HEK293 (cell line): Measurements from ENCODE around the gene FEM1A.

Experiments
- CTCF ChIA-PET: fragments of 350-600 bp; formaldehyde crosslinking; extraction: SDS; loops from one replicate; lab custom pipeline; 2021; ENCODE audit warnings: antibody characterized with exemption; lab: Yijun Ruan, JAX
- POLR2A ChIA-PET: fragments of 300-600 bp; formaldehyde crosslinking; extraction: SDS; loops from one replicate; lab custom pipeline; 2020; ENCODE audit warnings: antibody characterized with exemption, inconsistent platforms; lab: Yijun Ruan, JAX
- H3K27ac ChIP-seq: fragments of 200-500 bp; sonication (Bioruptor generic); 2 replicates; pipeline ENCODE4 v1.5.1; 2014; ENCODE audit warnings: low read depth, low read length, control low read depth, inconsistent platforms; ENCODE audit errors: extremely low read depth
- H3K36me3 ChIP-seq, 2 experiments: fragments of 200-500 bp in 1 of 2; sonication (Bioruptor generic) in 1 of 2; 1 replicate in 1 of 2; 2 replicates in 1 of 2; pipeline ENCODE4 v1.5.1; 2014 to 2017; ENCODE audit warnings: inconsistent platforms in 2 of 2, low read length in 2 of 2; ENCODE audit not compliant: control insufficient read depth in 2 of 2, insufficient read depth in 1 of 2
- H3K4me1 ChIP-seq: fragments of 200-500 bp; sonication (Bioruptor generic); 2 replicates; pipeline ENCODE4 v1.5.1; 2014; ENCODE audit warnings: mild to moderate bottlenecking, low read length, inconsistent platforms; ENCODE audit not compliant: control insufficient read depth, insufficient read depth
- H3K4me3 ChIP-seq: 2 replicates; pipeline ENCODE4 v1.5.1; 2011; ENCODE audit warnings: low read depth, mild to moderate bottlenecking, control low read depth, low read length, moderate library complexity
- H3K9me3 ChIP-seq: fragments of 200-500 bp; sonication (Bioruptor generic); 2 replicates; pipeline ENCODE4 v1.5.1; 2014; ENCODE audit warnings: low read depth, low read length, inconsistent platforms; ENCODE audit not compliant: control insufficient read depth, insufficient read depth
- HOXA7 ChIP-seq: sonication (generic); formaldehyde crosslinking; IDR thresholded peaks from 2 replicates; pipeline ENCODE4 v1.8.1; 2022; ENCODE audit warnings: missing genetic modification reagents, borderline replicate concordance
- HOXC10 ChIP-seq: sonication (generic); formaldehyde crosslinking; IDR thresholded peaks from 2 replicates; pipeline ENCODE4 v1.8.1; 2023; ENCODE audit warnings: mild to moderate bottlenecking, missing genetic modification reagents
- KLF9 ChIP-seq: fragments of 450-650 bp; formaldehyde crosslinking; IDR thresholded peaks from 2 replicates; pipeline ENCODE4 v1.5.1; 2016; ENCODE audit warnings: missing biosample characterization, missing genetic modification characterization, low read depth
- PRDM1 ChIP-seq: fragments of 450-650 bp; formaldehyde crosslinking; IDR thresholded peaks from 2 replicates; pipeline ENCODE4; 2016; ENCODE audit warnings: missing biosample characterization, missing genetic modification characterization
- REST ChIP-seq: fragments of 450-650 bp; formaldehyde crosslinking; IDR thresholded peaks from 2 replicates; pipeline ENCODE4 v1.5.1; 2016; ENCODE audit warnings: missing biosample characterization, missing genetic modification characterization
- SCRT2 ChIP-seq: fragments of 450-650 bp; formaldehyde crosslinking; IDR thresholded peaks from 2 replicates; pipeline ENCODE4 v1.5.1; 2016; ENCODE audit warnings: missing biosample characterization, missing genetic modification characterization
- WT1 ChIP-seq: fragments of 450-650 bp; formaldehyde crosslinking; IDR thresholded peaks from 2 replicates; pipeline ENCODE4 v1.5.1; 2016; ENCODE audit warnings: missing biosample characterization, missing genetic modification characterization
- YY2 ChIP-seq: fragments of 450-650 bp; formaldehyde crosslinking; IDR thresholded peaks from 2 replicates; pipeline ENCODE4 v1.5.1; 2016; ENCODE audit warnings: missing biosample characterization, missing genetic modification characterization
- ZBTB11 ChIP-seq: fragments of 450-650 bp; formaldehyde crosslinking; conservative IDR thresholded peaks from 2 replicates; pipeline ENCODE4 v1.5.1; 2016; ENCODE audit warnings: low read depth, missing biosample characterization, missing genetic modification characterization
- ZFP69B ChIP-seq: fragments of 450-650 bp; formaldehyde crosslinking; IDR thresholded peaks from 2 replicates; pipeline ENCODE4 v1.5.1; 2016; ENCODE audit warnings: missing biosample characterization, missing genetic modification characterization
- ZNF146 ChIP-seq: fragments of 450-650 bp; formaldehyde crosslinking; IDR thresholded peaks from 2 replicates; pipeline ENCODE4 v1.5.1; 2016; ENCODE audit warnings: missing biosample characterization, missing genetic modification characterization
- ZNF239 ChIP-seq: fragments of 450-650 bp; formaldehyde crosslinking; IDR thresholded peaks from 2 replicates; pipeline ENCODE4 v1.5.1; 2016; ENCODE audit warnings: missing biosample characterization, missing genetic modification characterization
- ZNF324 ChIP-seq: fragments of 450-650 bp; formaldehyde crosslinking; IDR thresholded peaks from 2 replicates; pipeline ENCODE4 v1.5.1; 2016; ENCODE audit warnings: missing biosample characterization, missing genetic modification characterization
- ZNF350 ChIP-seq: fragments of 450-650 bp; formaldehyde crosslinking; IDR thresholded peaks from 2 replicates; pipeline ENCODE4 v1.5.0; 2017; ENCODE audit warnings: missing biosample characterization, mild to moderate bottlenecking, missing genetic modification characterization
- ZNF433 ChIP-seq: fragments of 450-650 bp; formaldehyde crosslinking; IDR thresholded peaks from 2 replicates; pipeline ENCODE4 v1.5.1; 2016; ENCODE audit warnings: missing biosample characterization, missing genetic modification characterization, low read depth
- ZNF473 ChIP-seq: fragments of 450-650 bp; formaldehyde crosslinking; IDR thresholded peaks from 2 replicates; pipeline ENCODE4 v1.5.1; 2017; ENCODE audit warnings: missing biosample characterization, missing genetic modification characterization
- ZNF600 ChIP-seq: fragments of 450-650 bp; formaldehyde crosslinking; IDR thresholded peaks from 2 replicates; pipeline ENCODE4 v1.5.1; 2016; ENCODE audit warnings: missing biosample characterization, missing genetic modification characterization
- ZNF621 ChIP-seq: fragments of 450-650 bp; formaldehyde crosslinking; IDR thresholded peaks from 2 replicates; pipeline ENCODE4 v1.5.1; 2017; ENCODE audit warnings: missing biosample characterization, missing genetic modification characterization
- ZNF623 ChIP-seq: fragments of 450-650 bp; formaldehyde crosslinking; IDR thresholded peaks from 2 replicates; pipeline ENCODE4 v1.5.1; 2016; ENCODE audit warnings: missing biosample characterization, missing genetic modification characterization
- ZNF624 ChIP-seq: fragments of 450-650 bp; formaldehyde crosslinking; IDR thresholded peaks from 2 replicates; pipeline ENCODE4 v1.5.1; 2017; ENCODE audit warnings: missing biosample characterization, missing genetic modification characterization
- ZNF645 ChIP-seq: fragments of 450-650 bp; formaldehyde crosslinking; IDR thresholded peaks from 2 replicates; pipeline ENCODE4; 2016; ENCODE audit warnings: missing biosample characterization, missing genetic modification characterization
- ZNF654 ChIP-seq: fragments of 450-650 bp; formaldehyde crosslinking; IDR thresholded peaks from 2 replicates; pipeline ENCODE4 v1.5.1; 2016; ENCODE audit warnings: low read depth, missing biosample characterization, missing genetic modification characterization
- ZNF76 ChIP-seq: fragments of 450-650 bp; formaldehyde crosslinking; IDR thresholded peaks from 2 replicates; pipeline ENCODE4; 2016; ENCODE audit warnings: low read depth, missing biosample characterization, missing genetic modification characterization, borderline replicate concordance
- ZNF791 ChIP-seq: fragments of 450-650 bp; formaldehyde crosslinking; IDR thresholded peaks from 2 replicates; pipeline ENCODE4 v1.5.1; 2016; ENCODE audit warnings: missing biosample characterization, missing genetic modification characterization
- ZSCAN16 ChIP-seq: fragments of 450-650 bp; formaldehyde crosslinking; IDR thresholded peaks from 2 replicates; pipeline ENCODE4 v1.5.1; 2016; ENCODE audit warnings: missing biosample characterization, missing genetic modification characterization
- ZSCAN23 ChIP-seq: fragments of 450-650 bp; formaldehyde crosslinking; IDR thresholded peaks from 2 replicates; pipeline ENCODE4 v1.5.1; 2016; ENCODE audit warnings: missing biosample characterization, missing genetic modification characterization
- TF ChIP-seq, protein P1 (sequence below): fragments of 450-650 bp; formaldehyde crosslinking; IDR thresholded peaks from 2 replicates; pipeline ENCODE4 v1.5.1; 2017; ENCODE audit warnings: missing biosample characterization, missing genetic modification characterization

Gene FEM1A

DNA sequence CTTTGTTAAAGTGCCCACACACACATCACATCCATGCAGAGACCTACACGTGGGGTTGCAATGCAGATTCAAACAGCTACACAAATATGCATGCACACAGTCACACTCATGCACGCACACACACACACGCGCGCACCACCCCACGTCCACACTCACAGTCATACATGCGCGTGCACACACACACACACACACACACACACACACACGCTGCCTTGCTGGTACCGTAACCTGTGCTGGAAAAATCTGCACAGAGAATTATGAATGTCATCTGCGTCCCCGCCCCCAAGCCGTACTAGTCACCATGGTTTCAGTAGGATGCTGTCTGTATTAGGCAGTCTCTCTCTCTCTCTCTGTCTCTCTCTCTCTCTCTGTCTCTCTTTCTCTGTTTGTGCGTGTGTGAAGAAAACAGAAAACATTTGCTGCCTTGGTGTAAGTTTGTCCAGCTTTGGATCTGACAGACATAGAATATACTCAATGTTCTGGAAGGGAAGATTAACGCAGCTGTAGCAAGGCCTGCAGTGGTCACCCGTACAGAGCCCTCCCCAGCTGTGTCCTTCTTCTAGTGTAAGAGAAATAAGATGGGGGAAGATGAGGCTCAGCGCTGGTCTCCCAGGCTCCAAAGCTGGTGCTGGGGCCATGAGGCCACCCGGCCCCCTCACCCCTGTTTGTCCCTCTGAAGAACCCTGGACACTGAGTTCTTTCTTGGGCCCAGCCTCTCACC is 41.5 kb upstream of the FEM1A start (continued):
- TF ChIP-seq REST (tag by site-specific recombination) (no peak), KLF9 (tag by site-specific recombination) (no peak), WT1 (tag by site-specific recombination) (no peak), HOXA7 (CRISPR knock-in tag) (no peak), ZNF621 (tag by site-specific recombination) (no peak), ZNF350 (tag by site-specific recombination) (no peak), ZSCAN23 (tag by site-specific recombination) (no peak), ZSCAN16 (tag by site-specific recombination) (no peak), ZNF600 (tag by site-specific recombination) (0 out of 2 replicates have a peak, but pooled peaks have one; percentile 38), PRDM1 (tag by site-specific recombination) (no peak), ZBTB11 (no peak), ZNF433 (no peak), ZNF76 (tag by site-specific recombination) (no peak)
- TF ChIP-seq, protein P1, sequence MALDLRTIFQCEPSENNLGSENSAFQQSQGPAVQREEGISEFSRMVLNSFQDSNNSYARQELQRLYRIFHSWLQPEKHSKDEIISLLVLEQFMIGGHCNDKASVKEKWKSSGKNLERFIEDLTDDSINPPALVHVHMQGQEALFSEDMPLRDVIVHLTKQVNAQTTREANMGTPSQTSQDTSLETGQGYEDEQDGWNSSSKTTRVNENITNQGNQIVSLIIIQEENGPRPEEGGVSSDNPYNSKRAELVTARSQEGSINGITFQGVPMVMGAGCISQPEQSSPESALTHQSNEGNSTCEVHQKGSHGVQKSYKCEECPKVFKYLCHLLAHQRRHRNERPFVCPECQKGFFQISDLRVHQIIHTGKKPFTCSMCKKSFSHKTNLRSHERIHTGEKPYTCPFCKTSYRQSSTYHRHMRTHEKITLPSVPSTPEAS (tag by site-specific recombination) = peak; percentile 58; the same call in 1 of the 2 replicates

DNA sequence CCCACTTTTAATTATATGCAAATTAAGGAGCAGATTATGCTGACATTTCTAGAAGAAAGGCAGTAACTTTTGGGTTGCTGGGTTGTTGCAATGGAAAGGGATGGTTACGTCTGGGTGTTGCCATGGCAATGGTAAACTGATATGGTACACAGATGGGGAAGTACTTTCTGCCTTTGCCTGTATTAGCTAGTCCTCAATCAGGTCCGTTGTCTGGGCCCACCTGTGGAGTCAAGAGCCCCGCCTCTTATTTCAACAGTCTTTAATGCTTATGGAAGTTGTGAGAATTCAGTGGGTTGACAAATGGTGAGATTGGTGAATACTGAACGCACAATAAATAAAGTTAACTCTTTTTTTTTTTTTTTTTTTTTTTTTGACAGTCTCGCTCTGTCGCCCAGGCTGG is 37.3 kb upstream of the FEM1A start:
- CTCF ChIA-PET = no interaction called here
- POLR2A ChIA-PET = no interaction called here
- H3K27ac ChIP-seq = no peak overlapping the region
- TF ChIP-seq ZNF791 (tag by site-specific recombination) (no peak), YY2 (tag by site-specific recombination) (no peak), ZNF350 (tag by site-specific recombination) (no peak), HOXC10 (CRISPR knock-in tag) (no peak), ZNF473 (tag by site-specific recombination) (no peak), ZNF239 (no peak), ZNF645 (tag by site-specific recombination) (no peak), ZNF324 (tag by site-specific recombination) (no peak), ZNF623 (tag by site-specific recombination) (peak; percentile 26; the same call in 1 of the 2 replicates), ZNF146 (no peak), SCRT2 (peak; percentile 88), ZNF654 (tag by site-specific recombination) (no peak), ZFP69B (tag by site-specific recombination) (peak; percentile 92), ZNF624 (tag by site-specific recombination) (no peak)

More for the DNA sequence above, 37.3 kb upstream of the FEM1A start:
- Histone ChIP-seq H3K9me3 (no peaks in the 10 kb centered on the region), H3K4me3 (no peak overlapping the region), H3K36me3 (no peaks in the 10 kb centered on the region), H3K4me1 (no peaks in the 10 kb centered on the region)
